OCI-LY1 (cell line): ENCODE data around the gene HOXC10.

ENCODE experiments used
- H2AFZ ChIP-seq: fragments of 200-600 bp; sonication (generic), shearing (Covaris generic); 2 replicates; pipeline ENCODE4 v1.6.0; 2014; ENCODE audit warnings: antibody characterized with exemption, mild to moderate bottlenecking, low read length
- H3F3A ChIP-seq: fragments of 200-600 bp; sonication (generic), shearing (Covaris generic); 2 replicates; pipeline ENCODE4 v1.6.0; 2014; ENCODE audit warnings: mild to moderate bottlenecking, antibody characterized with exemption, low read length, moderate library complexity; ENCODE audit not compliant: insufficient read depth
- H3K27ac ChIP-seq: fragments of 200-600 bp; sonication (generic); 2 replicates; pipeline ENCODE4 v1.5.1; 2014; ENCODE audit warnings: low read length, mixed run types, mild to moderate bottlenecking, low read depth; ENCODE audit not compliant: poor library complexity, severe bottlenecking
- H3K27me3 ChIP-seq: fragments of 200-600 bp; sonication (generic); 2 replicates; pipeline ENCODE4 v1.6.0; 2014; ENCODE audit warnings: antibody characterized with exemption, mild to moderate bottlenecking, low read length, moderate library complexity; ENCODE audit not compliant: insufficient read depth
- H3K36me3 ChIP-seq: fragments of 200-600 bp; sonication (generic); 2 replicates; pipeline ENCODE4 v1.6.1; 2014; ENCODE audit warnings: mild to moderate bottlenecking, antibody characterized with exemption, low read length, moderate library complexity, mixed read lengths; ENCODE audit not compliant: insufficient read depth
- H3K4me1 ChIP-seq: fragments of 200-600 bp; sonication (generic); 2 replicates; pipeline ENCODE4 v1.5.1; 2014; ENCODE audit warnings: mild to moderate bottlenecking, low read length, moderate library complexity; ENCODE audit not compliant: insufficient read depth, severe bottlenecking
- H3K4me2 ChIP-seq: fragments of 200-600 bp; sonication (generic), shearing (Covaris generic); 2 replicates; pipeline ENCODE4 v1.6.1; 2014; ENCODE audit warnings: low read length
- H3K4me3 ChIP-seq: fragments of 200-600 bp; sonication (generic); 2 replicates; pipeline ENCODE4 v1.5.1; 2014; ENCODE audit warnings: low read length, low read depth, mild to moderate bottlenecking, mixed read lengths; ENCODE audit not compliant: poor library complexity, severe bottlenecking
- H3K79me2 ChIP-seq: fragments of 200-600 bp; shearing (Covaris generic); 2 replicates; pipeline ENCODE4 v1.6.1; 2016; ENCODE audit warnings: mixed run types, low read length, mixed read lengths; ENCODE audit not compliant: insufficient read depth
- H3K9ac ChIP-seq: fragments of 200-600 bp; sonication (generic), shearing (Covaris generic); 2 replicates; pipeline ENCODE4 v1.6.1; 2014; ENCODE audit warnings: mild to moderate bottlenecking, low read length, mixed read lengths
- H3K9me2 ChIP-seq: fragments of 200-600 bp; sonication (generic), shearing (Covaris generic); 2 replicates; pipeline ENCODE4 v1.6.1; 2014; ENCODE audit warnings: low read depth, mild to moderate bottlenecking, low read length, mixed read lengths
- H3K9me3 ChIP-seq: fragments of 200-600 bp; shearing (Covaris generic); 2 replicates; pipeline ENCODE4 v1.6.1; 2014; ENCODE audit warnings: low read length, mixed read lengths
- H4K20me1 ChIP-seq: fragments of 200-600 bp; sonication (generic), shearing (Covaris generic); 2 replicates; pipeline ENCODE4 v1.6.0; 2016; ENCODE audit warnings: mild to moderate bottlenecking, low read length; ENCODE audit not compliant: insufficient read depth
- CTCF ChIP-seq: fragments of 200-600 bp; sonication (generic), shearing (Covaris generic); IDR thresholded peaks from 2 replicates; pipeline ENCODE4 v1.5.1; 2017; ENCODE audit warnings: mild to moderate bottlenecking, antibody characterized with exemption, low read length, moderate library complexity, mixed read lengths
- EZH2 ChIP-seq: fragments of 200-600 bp; sonication (generic), shearing (Covaris generic); IDR thresholded peaks from 2 replicates; pipeline ENCODE4 v1.8.0; 2017; ENCODE audit warnings: borderline replicate concordance, mixed run types, mild to moderate bottlenecking, antibody characterized with exemption, low read length, moderate library complexity, mixed read lengths

Gene HOXC10

GRCh38 chr12:53963005-53963404 is 21.9 kb upstream of the HOXC10 start:
- H3K4me2 ChIP-seq, result no peak overlapping the region
- no peaks in the 10 kb centered on the region for H3K36me3 ChIP-seq
- no peaks in the 10 kb centered on the region for H3K79me2 ChIP-seq
- H4K20me1 ChIP-seq, result no peaks in the 10 kb centered on the region
- H3F3A ChIP-seq, result no peaks in the 10 kb centered on the region
- no peaks in the 10 kb centered on the region for H3K4me1 ChIP-seq
- no peak overlapping the region for H2AFZ ChIP-seq
- H3K9me2 ChIP-seq, result no peaks in the 10 kb centered on the region
- peaks cover 4% of the 10 kb centered on the region; the same call in 1 of the 2 replicates for H3K27me3 ChIP-seq
- H3K4me3 ChIP-seq, result no peak overlapping the region
- no peak for TF ChIP-seq CTCF
- TF ChIP-seq EZH2, result no peak
- H3K9me3 ChIP-seq, result no peaks in the 10 kb centered on the region
- no peak overlapping the region for H3K9ac ChIP-seq
- H3K27ac ChIP-seq, result no peak overlapping the region

- Histone ChIP-seq H3K4me3 (no peak overlapping the region), H3K9me3 (no peaks in the 10 kb centered on the region), H3F3A (no peaks in the 10 kb centered on the region), H2AFZ (no peak overlapping the region), H3K9me2 (no peaks in the 10 kb centered on the region), H3K27ac (no peak overlapping the region), H3K9ac (no peak overlapping the region), H4K20me1 (no peaks in the 10 kb centered on the region), H3K36me3 (no peaks in the 10 kb centered on the region), H3K4me2 (no peak overlapping the region), H3K4me1 (no peaks in the 10 kb centered on the region), H3K27me3 (peaks cover 7% of the 10 kb centered on the region; the same call in 1 of the 2 replicates), H3K79me2 (no peaks in the 10 kb centered on the region)
- TF ChIP-seq CTCF (no peak), EZH2 (no peak)
Observed at GRCh38 chr12:53963434-53964314, 21.3 kb upstream of the HOXC10 start.

GRCh38 chr12:53964315-53964713 is 20.6 kb upstream of the HOXC10 start:
- no peaks in the 10 kb centered on the region for H3K79me2 ChIP-seq
- H4K20me1 ChIP-seq, result no peaks in the 10 kb centered on the region
- no peak overlapping the region for H3K9ac ChIP-seq
- no peaks in the 10 kb centered on the region for H3K4me1 ChIP-seq
- H3K9me3 ChIP-seq, result no peaks in the 10 kb centered on the region
- H3K4me3 ChIP-seq, result no peak overlapping the region
- no peak overlapping the region for H2AFZ ChIP-seq
- no peaks in the 10 kb centered on the region for H3K9me2 ChIP-seq
- H3F3A ChIP-seq, result no peaks in the 10 kb centered on the region
- no peaks in the 10 kb centered on the region for H3K36me3 ChIP-seq
- TF ChIP-seq CTCF (no peak), EZH2 (no peak)
- H3K27me3 ChIP-seq, result peaks cover 7% of the 10 kb centered on the region; the same call in 1 of the 2 replicates
- no peak overlapping the region for H3K27ac ChIP-seq
- no peak overlapping the region for H3K4me2 ChIP-seq
